ENCODE measurements around the gene CERS1. TPM values are rescaled to one million over a fixed set of nuclear protein-coding genes. Genes with fewer than 3 reads are reported as not detected.

The CERS1 gene
- total RNA-seq, 1 donor, result 0.36 TPM

DNA sequence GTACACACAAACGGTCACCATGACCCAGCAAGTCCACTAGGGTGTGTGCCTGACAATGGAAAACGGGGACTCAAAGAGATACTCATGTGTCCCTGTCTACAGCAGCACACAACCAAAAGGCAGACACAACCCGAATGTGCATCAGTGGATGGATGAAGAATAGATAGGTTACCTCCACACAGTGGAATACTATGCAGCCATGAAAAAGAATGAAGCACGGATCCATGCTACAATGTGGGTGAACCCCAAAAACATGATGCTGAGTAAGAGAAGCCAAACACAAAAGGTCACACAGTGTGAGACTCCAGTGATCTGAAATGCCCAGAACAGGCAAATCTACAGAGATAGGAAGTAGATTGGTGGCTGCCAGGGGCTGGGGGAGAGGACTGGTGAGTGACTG lies 9.0 kb downstream of the CERS1 start:
- Histone ChIP-seq H3K4me1 (ENCODE audit: insufficient read depth, low read length) (no peaks in the 10 kb centered on the region), H3K4me3 (ENCODE audit: insufficient read depth, low read length) (no peak overlapping the region), H3K27ac (ENCODE audit: low read depth, low read length) (no peak overlapping the region), H3K79me2 (ENCODE audit: insufficient read depth, low read length) (no peaks in the 10 kb centered on the region), H3K9me3 (ENCODE audit: low read depth, low read length) (no peaks in the 10 kb centered on the region), H4K20me1 (ENCODE audit: insufficient read depth, low read length) (no peaks in the 10 kb centered on the region), H3K36me3 (ENCODE audit: insufficient read depth, low read length) (no peaks in the 10 kb centered on the region), H3K4me2 (ENCODE audit: insufficient read depth, low read length) (no peak overlapping the region), H2AFZ (ENCODE audit: low read length) (no peak overlapping the region), H3K27me3 (ENCODE audit: insufficient read depth, low read length) (no peaks in the 10 kb centered on the region)
- TF ChIP-seq, protein P1, sequence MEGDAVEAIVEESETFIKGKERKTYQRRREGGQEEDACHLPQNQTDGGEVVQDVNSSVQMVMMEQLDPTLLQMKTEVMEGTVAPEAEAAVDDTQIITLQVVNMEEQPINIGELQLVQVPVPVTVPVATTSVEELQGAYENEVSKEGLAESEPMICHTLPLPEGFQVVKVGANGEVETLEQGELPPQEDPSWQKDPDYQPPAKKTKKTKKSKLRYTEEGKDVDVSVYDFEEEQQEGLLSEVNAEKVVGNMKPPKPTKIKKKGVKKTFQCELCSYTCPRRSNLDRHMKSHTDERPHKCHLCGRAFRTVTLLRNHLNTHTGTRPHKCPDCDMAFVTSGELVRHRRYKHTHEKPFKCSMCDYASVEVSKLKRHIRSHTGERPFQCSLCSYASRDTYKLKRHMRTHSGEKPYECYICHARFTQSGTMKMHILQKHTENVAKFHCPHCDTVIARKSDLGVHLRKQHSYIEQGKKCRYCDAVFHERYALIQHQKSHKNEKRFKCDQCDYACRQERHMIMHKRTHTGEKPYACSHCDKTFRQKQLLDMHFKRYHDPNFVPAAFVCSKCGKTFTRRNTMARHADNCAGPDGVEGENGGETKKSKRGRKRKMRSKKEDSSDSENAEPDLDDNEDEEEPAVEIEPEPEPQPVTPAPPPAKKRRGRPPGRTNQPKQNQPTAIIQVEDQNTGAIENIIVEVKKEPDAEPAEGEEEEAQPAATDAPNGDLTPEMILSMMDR (IDR thresholded peaks at IDR 0.05; ENCODE audit: extremely low read depth, low read depth, low read length), result no peak
- no peak for DNase-seq (ENCODE audit: insufficient read length, low spot score, missing footprints)

DNA sequence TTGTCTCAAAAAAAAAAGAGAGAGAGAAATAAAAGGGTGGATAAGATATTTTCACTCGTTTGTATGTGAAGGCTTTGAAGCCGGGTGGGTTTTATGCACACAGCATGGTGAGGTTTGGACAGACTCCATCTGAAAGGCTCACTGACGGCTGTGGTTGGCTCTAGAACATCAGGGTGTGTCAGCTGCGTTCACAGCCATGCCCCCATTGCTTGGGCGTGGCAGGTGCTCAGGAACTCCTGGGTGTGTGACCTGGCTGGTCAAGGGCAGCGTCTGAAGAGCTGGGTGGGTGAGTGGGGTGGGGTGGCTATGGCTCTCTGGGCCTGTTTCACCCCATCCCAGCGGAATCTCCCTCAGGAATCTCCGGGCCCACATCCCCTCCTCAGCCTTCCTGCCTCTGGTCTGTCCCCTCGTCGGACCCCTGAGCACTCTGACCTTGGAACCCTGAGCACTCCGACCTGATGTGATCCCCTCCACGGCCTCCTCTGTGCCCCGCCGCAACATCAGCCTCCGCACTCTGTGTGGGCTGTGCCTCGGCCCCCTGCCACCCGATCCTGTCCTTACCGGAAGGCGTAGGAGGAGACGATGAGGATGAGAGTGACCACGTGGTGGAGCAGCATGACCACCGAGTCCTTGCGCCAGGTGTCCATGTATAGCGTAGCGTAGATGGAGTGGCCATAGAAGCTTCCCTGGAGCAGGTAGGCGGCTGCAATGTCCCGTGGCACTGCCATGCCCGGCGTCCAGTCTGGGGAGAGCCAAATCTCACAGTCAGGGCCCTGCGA lies 12.2 kb downstream of the CERS1 start:
- no peaks in the 10 kb centered on the region for H3K9me3 ChIP-seq (ENCODE audit: low read depth, low read length)
- H3K36me3 ChIP-seq (ENCODE audit: insufficient read depth, low read length), result no peaks in the 10 kb centered on the region
- H3K79me2 ChIP-seq (ENCODE audit: insufficient read depth, low read length), result no peaks in the 10 kb centered on the region
- H3K4me3 ChIP-seq (ENCODE audit: insufficient read depth, low read length), result no peak overlapping the region
- no peak overlapping the region for H2AFZ ChIP-seq (ENCODE audit: low read length)
- no peaks in the 10 kb centered on the region for H4K20me1 ChIP-seq (ENCODE audit: insufficient read depth, low read length)
- H3K4me2 ChIP-seq (ENCODE audit: insufficient read depth, low read length), result no peak overlapping the region
- no peaks in the 10 kb centered on the region for H3K27me3 ChIP-seq (ENCODE audit: insufficient read depth, low read length)
- DNase-seq (ENCODE audit: insufficient read length, low spot score, missing footprints), result no peak
- no peaks in the 10 kb centered on the region for H3K4me1 ChIP-seq (ENCODE audit: insufficient read depth, low read length)
- TF ChIP-seq, protein P1 (IDR thresholded peaks at IDR 0.05; ENCODE audit: extremely low read depth, low read depth, low read length), result no peak
- no peak overlapping the region for H3K27ac ChIP-seq (ENCODE audit: low read depth, low read length)

DNA sequence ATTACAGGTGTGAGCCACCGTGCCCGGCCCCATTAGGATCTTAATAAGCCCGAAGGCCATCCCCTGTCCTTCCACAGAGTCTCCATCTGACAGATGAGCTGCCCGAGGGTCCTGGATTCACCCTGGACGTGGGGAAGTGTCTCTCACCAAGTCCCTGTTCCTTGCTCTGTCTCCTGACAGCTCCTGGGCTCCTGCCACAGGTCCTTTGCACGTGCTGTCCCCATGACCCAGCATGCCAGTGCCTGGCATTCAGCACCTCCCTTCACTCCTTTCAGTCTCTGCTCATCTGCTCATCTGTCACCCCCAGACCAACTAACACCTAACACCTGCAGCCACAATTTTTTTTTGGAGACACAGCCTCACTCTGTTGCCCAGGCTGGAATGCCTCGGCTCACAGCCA lies 14.5 kb downstream of the CERS1 start:
- Histone ChIP-seq H3K27me3 (ENCODE audit: insufficient read depth, low read length) (no peaks in the 10 kb centered on the region), H3K4me1 (ENCODE audit: insufficient read depth, low read length) (no peaks in the 10 kb centered on the region), H3K9me3 (ENCODE audit: low read depth, low read length) (no peaks in the 10 kb centered on the region), H3K27ac (ENCODE audit: low read depth, low read length) (no peak overlapping the region), H3K4me3 (ENCODE audit: insufficient read depth, low read length) (no peak overlapping the region), H2AFZ (ENCODE audit: low read length) (no peak overlapping the region), H3K4me2 (ENCODE audit: insufficient read depth, low read length) (no peak overlapping the region), H3K36me3 (ENCODE audit: insufficient read depth, low read length) (no peaks in the 10 kb centered on the region), H3K79me2 (ENCODE audit: insufficient read depth, low read length) (no peaks in the 10 kb centered on the region), H4K20me1 (ENCODE audit: insufficient read depth, low read length) (no peaks in the 10 kb centered on the region)
- TF ChIP-seq, protein P1 (IDR thresholded peaks at IDR 0.05; ENCODE audit: extremely low read depth, low read depth, low read length), result no peak
- DNase-seq (ENCODE audit: insufficient read length, low spot score, missing footprints), result no peak

DNA sequence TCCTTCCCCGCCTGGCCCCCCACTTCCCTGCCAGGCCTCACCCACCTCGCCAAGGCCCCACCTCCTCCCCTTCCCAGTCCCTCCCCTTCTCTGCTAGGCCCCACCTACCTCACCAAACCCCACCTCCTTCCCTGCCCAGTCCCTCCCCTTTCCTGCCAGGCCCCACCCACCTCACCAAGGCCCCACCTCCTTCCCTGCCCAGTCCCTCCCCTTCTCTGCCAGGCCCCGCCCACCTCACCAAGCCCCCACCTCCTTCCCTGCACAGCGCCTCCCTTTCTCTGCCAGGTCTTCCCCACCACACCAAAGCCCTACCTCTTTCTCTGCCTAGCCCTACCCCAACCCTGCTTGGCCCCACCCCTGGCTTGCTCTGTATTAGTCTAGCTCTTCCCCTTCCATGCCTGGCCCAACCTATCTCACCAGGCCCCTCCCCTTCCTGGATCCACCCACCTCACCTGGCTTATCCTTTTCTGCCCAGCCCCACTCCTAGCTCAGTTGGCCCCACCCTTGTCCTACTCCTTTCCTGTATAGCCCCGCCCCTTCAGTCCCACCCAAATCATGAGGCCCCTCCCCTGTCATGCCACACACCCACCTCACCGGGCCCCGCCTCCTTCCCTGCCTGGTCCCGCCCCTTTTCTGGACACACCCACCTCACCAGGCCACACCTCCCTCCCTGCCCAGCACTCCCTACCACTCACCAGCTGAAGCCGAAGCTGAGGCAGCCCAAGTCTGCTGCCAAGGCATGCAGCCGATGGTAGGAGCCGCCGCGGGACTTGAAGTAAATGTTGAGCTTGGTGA lies 16.2 kb downstream of the CERS1 start:
- Histone ChIP-seq H3K9me3 (ENCODE audit: low read depth, low read length) (no peaks in the 10 kb centered on the region), H3K27me3 (ENCODE audit: insufficient read depth, low read length) (no peaks in the 10 kb centered on the region), H2AFZ (ENCODE audit: low read length) (no peak overlapping the region), H3K36me3 (ENCODE audit: insufficient read depth, low read length) (no peaks in the 10 kb centered on the region), H3K27ac (ENCODE audit: low read depth, low read length) (no peak overlapping the region), H3K4me3 (ENCODE audit: insufficient read depth, low read length) (no peak overlapping the region), H3K4me1 (ENCODE audit: insufficient read depth, low read length) (no peaks in the 10 kb centered on the region), H4K20me1 (ENCODE audit: insufficient read depth, low read length) (peaks cover 2% of the 10 kb centered on the region), H3K79me2 (ENCODE audit: insufficient read depth, low read length) (no peaks in the 10 kb centered on the region), H3K4me2 (ENCODE audit: insufficient read depth, low read length) (no peak overlapping the region)
- TF ChIP-seq, protein P1 (IDR thresholded peaks at IDR 0.05; ENCODE audit: extremely low read depth, low read depth, low read length), result no peak
- DNase-seq (ENCODE audit: insufficient read length, low spot score, missing footprints), result no peak

All from osteoblast (primary cell).